Upper lobe of left lung (tissue), 4 donors: Measurements from ENCODE around the gene CAMK1D.

Experiments used
- POLR2A ChIP-seq, 4 donors: fragments of 450-650 bp; IDR thresholded peaks; one replicate each; pipeline ENCODE4 v1.5.1; 2016 to 2017; ENCODE audit warnings: antibody characterized with exemption in 4 of 4, mild to moderate bottlenecking in 2 of 4
- TF ChIP-seq, protein P1 (sequence below), 6 experiments: fragments of 450-650 bp in 4 of 6; fragments of 200-600 bp in 2 of 6; sonication (generic) in 2 of 6; IDR thresholded peaks; one replicate each; pipeline ENCODE4 v1.5.1; 2016 to 2019; ENCODE audit warnings: antibody characterized with exemption in 6 of 6

DNA sequence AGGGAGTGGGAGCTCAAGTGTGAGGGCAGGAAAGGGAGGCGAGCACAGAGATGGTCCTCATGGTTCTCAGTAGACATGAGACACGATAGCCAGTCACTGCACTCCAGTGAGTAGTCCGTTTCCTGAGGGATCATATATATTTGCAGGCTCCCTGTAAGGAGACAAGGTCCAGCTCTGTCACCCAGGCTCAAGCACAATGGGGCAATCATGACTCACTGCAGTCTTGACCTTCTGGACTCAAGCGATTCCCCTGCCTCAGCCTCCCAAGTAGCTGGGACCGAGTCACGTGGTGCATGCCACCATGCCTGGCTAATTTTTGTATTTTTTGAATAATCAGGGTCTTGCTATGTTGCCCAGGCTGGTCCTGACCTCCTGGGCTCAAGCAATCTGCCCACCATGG is 535.5 kb downstream of the CAMK1D start:
- TF ChIP-seq POLR2A (IDR thresholded peaks at IDR 0.05) = no peak
- TF ChIP-seq, protein P1, sequence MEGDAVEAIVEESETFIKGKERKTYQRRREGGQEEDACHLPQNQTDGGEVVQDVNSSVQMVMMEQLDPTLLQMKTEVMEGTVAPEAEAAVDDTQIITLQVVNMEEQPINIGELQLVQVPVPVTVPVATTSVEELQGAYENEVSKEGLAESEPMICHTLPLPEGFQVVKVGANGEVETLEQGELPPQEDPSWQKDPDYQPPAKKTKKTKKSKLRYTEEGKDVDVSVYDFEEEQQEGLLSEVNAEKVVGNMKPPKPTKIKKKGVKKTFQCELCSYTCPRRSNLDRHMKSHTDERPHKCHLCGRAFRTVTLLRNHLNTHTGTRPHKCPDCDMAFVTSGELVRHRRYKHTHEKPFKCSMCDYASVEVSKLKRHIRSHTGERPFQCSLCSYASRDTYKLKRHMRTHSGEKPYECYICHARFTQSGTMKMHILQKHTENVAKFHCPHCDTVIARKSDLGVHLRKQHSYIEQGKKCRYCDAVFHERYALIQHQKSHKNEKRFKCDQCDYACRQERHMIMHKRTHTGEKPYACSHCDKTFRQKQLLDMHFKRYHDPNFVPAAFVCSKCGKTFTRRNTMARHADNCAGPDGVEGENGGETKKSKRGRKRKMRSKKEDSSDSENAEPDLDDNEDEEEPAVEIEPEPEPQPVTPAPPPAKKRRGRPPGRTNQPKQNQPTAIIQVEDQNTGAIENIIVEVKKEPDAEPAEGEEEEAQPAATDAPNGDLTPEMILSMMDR (IDR thresholded peaks at IDR 0.05) = no peak
